Measurements from ENCODE around the gene CISD1. TPM values are rescaled to one million over a fixed set of nuclear protein-coding genes. Genes with fewer than 3 reads are reported as not detected.

Gene CISD1
- total and polyA plus RNA-seq, 4 donors, result 10.3 to 24.1 (median 16.6) TPM

GRCh38 chr10:58266003-58266825 lies 2.7 kb upstream of the CISD1 start:
- ATAC-seq (ENCODE audit: insufficient read depth, low FRiP score) (no peak), DNase-seq (peak; percentile 23 to 77 (median 74))
- Histone ChIP-seq H3K9ac (ENCODE audit: insufficient read depth in 1 of 2, low read length in 2 of 2) (peak overlapping the region; percentile 58 to 77), H3K36me3 (ENCODE audit: control insufficient read depth in 4 of 4, insufficient read depth in 4 of 4, low read length in 4 of 4) (no peaks in the 10 kb centered on the region), H3K27me3 (ENCODE audit: control insufficient read depth in 3 of 3, insufficient read depth in 3 of 3, low read length in 2 of 3) (no peaks in the 10 kb centered on the region), H3K9me3 (ENCODE audit: control insufficient read depth in 4 of 4, insufficient read depth in 3 of 4, low read length in 3 of 4) (peaks cover 0 to 2% (median 0%) of the 10 kb centered on the region in 4 donors), H3K4me3 (peak overlapping the region; percentile 81), H3K4me1 (ENCODE audit: control insufficient read depth in 5 of 5, insufficient read depth in 5 of 5, low read length in 5 of 5) (peaks cover 0 to 35% (median 0%) of the 10 kb centered on the region in 5 donors), H3K27ac (ENCODE audit: low read depth in 1 of 2, low read length in 1 of 2) (peak overlapping the region; percentile 94 to 100)
- no peak for TF ChIP-seq CTCF (IDR thresholded peaks at IDR 0.05; ENCODE audit: control extremely low read depth, extremely low read depth)
- 5% methylated on average over 14 of the region's 14 CpGs for WGBS, 2 donors

GRCh38 chr10:58266826-58267712 lies 1.9 kb upstream of the CISD1 start:
- ATAC-seq (ENCODE audit: insufficient read depth, low FRiP score) (peak; percentile 3), DNase-seq (peak; percentile 76 to 84 (median 82))
- 0 to 1% methylated on average over 43 to 53 of the region's 53 CpGs for WGBS, 2 donors
- Histone ChIP-seq H3K9ac (ENCODE audit: insufficient read depth in 1 of 2, low read length in 2 of 2) (peak overlapping the region; percentile 56 to 77), H3K4me1 (ENCODE audit: control insufficient read depth in 5 of 5, insufficient read depth in 5 of 5, low read length in 5 of 5) (peaks cover 0 to 35% (median 0%) of the 10 kb centered on the region in 5 donors), H3K36me3 (ENCODE audit: control insufficient read depth in 4 of 4, insufficient read depth in 4 of 4, low read length in 4 of 4) (no peaks in the 10 kb centered on the region), H3K27me3 (ENCODE audit: control insufficient read depth in 3 of 3, insufficient read depth in 3 of 3, low read length in 2 of 3) (no peaks in the 10 kb centered on the region), H3K27ac (ENCODE audit: low read depth in 1 of 2, low read length in 1 of 2) (peak overlapping the region; percentile 94 to 100), H3K4me3 (peak overlapping the region; percentile 81), H3K9me3 (ENCODE audit: control insufficient read depth in 4 of 4, insufficient read depth in 3 of 4, low read length in 3 of 4) (peaks cover 0 to 2% (median 0%) of the 10 kb centered on the region in 4 donors)
- no peak for TF ChIP-seq CTCF (IDR thresholded peaks at IDR 0.05; ENCODE audit: control extremely low read depth, extremely low read depth)

GRCh38 chr10:58267713-58268453 lies 1.1 kb upstream of the CISD1 start, which contains the start of gene IPMK:
Gene IPMK, minus strand, starts transcription at chr10:58267894. Its CDS starts 283 bp downstream, at chr10:58267611.
- DNase-seq, result peak; percentile 94 to 95 (median 94)
- peak within 1 kb of the TSS; percentile 63 to 83 for H3K9ac ChIP-seq (ENCODE audit: insufficient read depth in 1 of 2, low read length in 2 of 2)
- 0 to 1% methylated on average over 44 to 76 of the region's 76 CpGs for WGBS, 2 donors
- H3K36me3 ChIP-seq (ENCODE audit: control insufficient read depth in 4 of 4, insufficient read depth in 4 of 4, low read length in 4 of 4), result no peaks in the 10 kb centered on the region
- H3K27ac ChIP-seq (ENCODE audit: low read depth in 1 of 2, low read length in 1 of 2), result peak within 1 kb of the TSS; percentile 94 to 100
- TF ChIP-seq CTCF (IDR thresholded peaks at IDR 0.05; ENCODE audit: control extremely low read depth, extremely low read depth), result no peak
- peak within 1 kb of the TSS; percentile 81 for H3K4me3 ChIP-seq
- peak; percentile 83 for ATAC-seq (ENCODE audit: insufficient read depth, low FRiP score)
- peaks cover 0 to 35% (median 0%) of the 10 kb centered on the region in 5 donors for H3K4me1 ChIP-seq (ENCODE audit: control insufficient read depth in 5 of 5, insufficient read depth in 5 of 5, low read length in 5 of 5)
- no peaks in the 10 kb centered on the region for H3K27me3 ChIP-seq (ENCODE audit: control insufficient read depth in 3 of 3, insufficient read depth in 3 of 3, low read length in 2 of 3)
- H3K9me3 ChIP-seq (ENCODE audit: control insufficient read depth in 4 of 4, insufficient read depth in 3 of 4, low read length in 3 of 4), result peaks cover 0 to 2% (median 0%) of the 10 kb centered on the region in 4 donors

All from lung (tissue), 12 donors.